ACHN (cell line): Measurements from ENCODE around the gene NTN4.
"Not testable (repeated sequence)": the region's sequence is repeated elsewhere in the genome, so short reads cannot be mapped to it uniquely, and the experiment has no call there.

Experiments
- DNase-seq: peaks from one replicate; pipeline ENCODE4 v3.0.0-alpha.2; 2015
- in situ Hi-C: cut with HindIII; loops from 2 replicates; pipeline ENCODE4 v1.10.0; 2017; ENCODE audit warnings: low sequenced_read_pairs, low pct_ligation_motif_present, low pct_unique_long_range_greater_than_20kb

Gene NTN4

GRCh38 chr12:95762123-95762785 is 28.3 kb downstream of the NTN4 start:
- no peak for DNase-seq
- in situ Hi-C loops = no loop called here

- no peak for DNase-seq
- in situ Hi-C loops = no loop called here
Observed at GRCh38 chr12:95760371-95760770, 30.2 kb downstream of the NTN4 start.

GRCh38 chr12:95759718-95760117 is 30.8 kb downstream of the NTN4 start:
- in situ Hi-C loops = no loop called here
- no peak for DNase-seq

- in situ Hi-C loops = no loop called here
Observed at GRCh38 chr12:95759039-95759438, 31.5 kb downstream of the NTN4 start.

GRCh38 chr12:95756362-95756761 is 34.2 kb downstream of the NTN4 start:
- no peak for DNase-seq
- in situ Hi-C loops = no loop called here

More at GRCh38 chr12:95759039-95759438, 31.5 kb downstream of the NTN4 start:
- DNase-seq = no peak

GRCh38 chr12:95755261-95755865 is 35.2 kb downstream of the NTN4 start:
- in situ Hi-C loops = no loop called here

GRCh38 chr12:95746062-95746461 is 44.5 kb downstream of the NTN4 start:
- in situ Hi-C loops = not testable (repeated sequence)

More at GRCh38 chr12:95755261-95755865, 35.2 kb downstream of the NTN4 start:
- DNase-seq = no peak

GRCh38 chr12:95742586-95742985 is 48.0 kb downstream of the NTN4 start:
- DNase-seq = no peak
- in situ Hi-C loops = no loop called here

More at GRCh38 chr12:95746062-95746461, 44.5 kb downstream of the NTN4 start:
- DNase-seq = not testable (repeated sequence)

- in situ Hi-C loops = no loop called here
- DNase-seq = no peak
Observed at GRCh38 chr12:95741635-95742034, 48.9 kb downstream of the NTN4 start.

GRCh38 chr12:95740751-95741150 is 49.8 kb downstream of the NTN4 start:
- in situ Hi-C loops = no loop called here
- DNase-seq = no peak

GRCh38 chr12:95739561-95740313 is 50.8 kb downstream of the NTN4 start:
- no peak for DNase-seq
- in situ Hi-C loops = no loop called here

GRCh38 chr12:95738024-95738611 is 52.4 kb downstream of the NTN4 start:
- DNase-seq = no peak
- in situ Hi-C loops = no loop called here

- DNase-seq = no peak
- in situ Hi-C loops = no loop called here
Observed at GRCh38 chr12:95736631-95737030, 53.9 kb downstream of the NTN4 start.

- in situ Hi-C loops, DNase-seq: not testable (repeated sequence)
Observed at GRCh38 chr12:95735728-95736127, 54.8 kb downstream of the NTN4 start.

- in situ Hi-C loops = no loop called here
- DNase-seq = no peak
Observed at GRCh38 chr12:95733141-95733825, 57.3 kb downstream of the NTN4 start.

GRCh38 chr12:95731519-95731958 is 59.0 kb downstream of the NTN4 start:
- DNase-seq = no peak
- in situ Hi-C loops = no loop called here

GRCh38 chr12:95730457-95730856 is 60.1 kb downstream of the NTN4 start:
- in situ Hi-C loops = no loop called here
- no peak for DNase-seq

GRCh38 chr12:95726903-95727302 is 63.7 kb downstream of the NTN4 start:
- no peak for DNase-seq
- in situ Hi-C loops = no loop called here

- no peak for DNase-seq
- in situ Hi-C loops = no loop called here
Observed at GRCh38 chr12:95724767-95725166, 65.8 kb downstream of the NTN4 start.
